GM13976 (cell line): Measurements from ENCODE around the gene ANK3.

ENCODE experiments used
- DNase-seq: peaks from one replicate; pipeline ENCODE4 v3.0.0; 2012; ENCODE audit warnings: low spot score
- CTCF ChIP-seq: IDR thresholded peaks from 2 replicates; pipeline ENCODE4 v1.5.1; 2012; ENCODE audit warnings: borderline replicate concordance, mild to moderate bottlenecking; ENCODE audit not compliant: insufficient read depth; ENCODE audit errors: extremely low read depth, missing control alignments, control extremely low read depth
- in situ Hi-C: fragments of 300-500 bp; cut with MboI; formaldehyde crosslinking; loops from one replicate; pipeline ENCODE4 v1.12.0; 2022; ENCODE audit warnings: low sequenced_read_pairs, mixed read lengths, inconsistent platforms; ENCODE audit not compliant: unreplicated experiment

Gene ANK3

DNA sequence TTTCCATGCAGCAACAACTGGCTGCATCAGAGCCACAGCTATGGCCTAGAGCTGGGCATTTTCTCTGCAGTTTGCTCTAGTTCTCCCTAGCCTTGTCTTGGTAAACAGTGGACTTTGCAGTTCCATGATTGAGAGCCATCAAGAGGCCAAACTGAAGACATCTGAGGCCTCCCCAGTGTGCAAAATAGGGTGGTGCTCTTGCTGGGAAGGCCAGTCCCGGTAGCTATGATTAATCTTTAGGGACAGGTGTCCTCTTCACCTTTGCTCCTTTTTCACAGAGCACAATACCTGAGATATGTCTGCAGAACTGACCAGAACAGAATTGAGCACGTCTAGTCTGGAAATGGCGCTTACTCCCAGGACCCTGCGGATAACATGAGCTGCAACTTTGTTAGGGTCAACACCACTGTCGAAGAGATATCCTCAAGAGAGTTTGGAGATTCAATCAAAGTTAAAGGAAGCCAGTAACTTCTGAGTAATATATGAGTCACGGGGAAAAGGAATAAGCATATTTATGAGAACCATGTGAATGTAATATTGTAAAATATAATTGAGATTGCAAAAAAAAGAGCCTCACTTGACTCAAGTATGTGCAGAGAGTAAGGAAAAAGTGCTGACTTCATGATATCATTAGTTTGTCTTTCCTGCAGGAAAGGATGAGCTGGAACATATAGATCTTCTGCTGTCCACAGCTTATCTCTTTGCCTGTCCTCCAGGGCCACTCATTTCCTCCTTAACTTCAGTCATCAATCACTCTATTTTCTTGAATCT, 76.7 kb downstream of the ANK3 start:
- DNase-seq, result no peak
- in situ Hi-C loops, result no loop called here
- TF ChIP-seq CTCF, result no peak

DNA sequence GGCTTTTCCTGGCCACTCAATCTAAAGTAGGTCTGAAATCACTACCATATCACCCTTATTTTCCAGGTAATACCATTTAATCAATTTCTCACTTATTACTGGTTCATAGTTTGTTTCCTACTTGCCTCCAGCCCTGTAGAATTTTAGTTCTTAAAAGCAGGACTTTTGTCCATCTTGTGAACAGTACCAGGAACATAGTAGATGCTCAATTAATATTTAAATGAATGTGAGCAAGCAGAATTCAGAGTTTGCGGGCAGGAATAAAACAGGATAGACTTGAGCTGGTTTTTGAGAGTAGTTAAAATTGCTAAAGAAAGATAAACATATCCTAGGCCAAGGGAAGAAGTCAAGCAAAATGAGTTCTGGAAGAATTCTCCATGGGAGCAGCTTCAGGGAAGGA, 77.9 kb downstream of the ANK3 start:
- DNase-seq, result no peak
- in situ Hi-C loops, result no loop called here
- no peak for TF ChIP-seq CTCF

DNA sequence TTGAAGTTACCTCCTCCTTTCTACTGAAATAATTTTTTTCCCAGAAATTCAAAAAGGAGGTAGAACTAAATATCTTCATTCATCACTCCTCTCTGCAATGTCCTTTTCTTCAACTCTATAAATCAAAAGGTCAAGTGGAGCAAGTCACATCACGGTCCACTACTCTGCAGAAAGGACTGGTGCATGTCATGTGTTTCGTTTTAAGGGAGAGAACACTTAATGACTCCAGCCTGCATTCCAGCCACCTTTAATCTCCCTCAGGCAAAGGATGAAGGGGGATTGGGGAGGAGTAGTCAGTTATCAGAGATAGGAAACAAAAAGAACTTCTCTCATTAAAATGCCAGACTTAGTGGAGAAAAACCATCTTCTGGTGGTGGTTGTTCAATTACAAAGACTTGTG, 78.9 kb downstream of the ANK3 start:
- in situ Hi-C loops, result no loop called here

GRCh38 chr10:60309891-60310290, 79.8 kb downstream of the ANK3 start:
- TF ChIP-seq CTCF, result no peak
- DNase-seq, result no peak
- in situ Hi-C loops, result no loop called here

More for the DNA sequence above, 78.9 kb downstream of the ANK3 start:
- no peak for TF ChIP-seq CTCF
- no peak for DNase-seq

DNA sequence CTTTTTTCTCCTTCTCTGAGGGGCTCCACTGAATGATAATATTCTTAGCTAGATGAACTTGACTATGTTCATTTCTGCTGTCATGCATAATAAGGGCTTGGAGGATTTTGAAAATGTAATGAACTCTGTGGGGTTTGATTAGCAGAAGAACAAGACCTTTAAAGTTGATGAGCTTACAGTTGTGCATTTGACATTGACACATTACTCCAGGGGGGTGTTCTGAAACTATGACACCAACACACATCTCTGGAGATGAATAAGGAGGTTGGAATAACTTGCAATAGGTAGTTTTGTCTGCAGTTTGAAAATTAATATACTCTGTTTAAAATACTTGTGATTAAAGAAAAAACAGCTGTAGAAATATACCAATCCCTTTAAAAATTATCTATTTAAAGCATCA, 80.3 kb downstream of the ANK3 start:
- DNase-seq, result no peak
- in situ Hi-C loops, result no loop called here
- TF ChIP-seq CTCF, result no peak

GRCh38 chr10:60305380-60305892, 84.2 kb downstream of the ANK3 start:
- in situ Hi-C loops, result no loop called here
- TF ChIP-seq CTCF, result no peak

More at GRCh38 chr10:60305380-60305892, 84.2 kb downstream of the ANK3 start:
- no peak for DNase-seq
